VCaP (cell line): Measurements from ENCODE around the gene DCANP1.
"Not testable (repeated sequence)": the region's sequence is repeated elsewhere in the genome, so short reads cannot be mapped to it uniquely, and the experiment has no call there.

Source experiments
- H3K27ac ChIP-seq: fragments of 450-650 bp; 2 replicates; pipeline ENCODE4 v1.5.1; 2017
- CTCF ChIP-seq: fragments of 450-650 bp; conservative IDR thresholded peaks from 2 replicates; pipeline ENCODE4 v1.5.1; 2017; ENCODE audit warnings: mild to moderate bottlenecking, moderate library complexity

DCANP1 gene

GRCh38 chr5:135447298-135447929 is at the start of gene DCANP1:
Gene DCANP1 (minus strand): TSS chr5:135447348. CDS start chr5:135447108, 240 bp downstream.
- no peak within 1 kb of the TSS for H3K27ac ChIP-seq
- TF ChIP-seq CTCF = no peak

GRCh38 chr5:135495531-135495930 is 48.4 kb upstream of the DCANP1 start:
- H3K27ac ChIP-seq = not testable (repeated sequence)

DNA sequence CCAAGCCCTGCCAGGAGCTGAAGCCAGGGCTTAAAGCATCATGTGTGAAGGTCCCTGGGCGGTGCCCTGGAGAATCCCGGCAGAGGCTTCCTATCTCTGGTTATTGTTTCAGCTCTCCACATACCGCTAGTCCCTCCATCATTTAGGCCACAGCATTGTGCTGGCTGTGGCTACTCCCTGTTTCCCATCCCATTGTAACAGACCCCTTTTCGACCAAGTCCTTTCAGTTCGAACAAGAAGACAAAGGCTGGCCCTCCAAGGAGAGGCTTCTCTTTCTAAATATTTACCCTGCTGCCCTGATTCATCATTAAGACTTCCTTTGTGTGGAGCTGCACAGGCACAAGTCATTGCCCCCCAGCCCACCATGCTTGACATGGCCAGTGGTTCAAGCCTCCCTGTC is 47.0 kb upstream of the DCANP1 start:
- TF ChIP-seq CTCF = no peak
- no peak overlapping the region for H3K27ac ChIP-seq

GRCh38 chr5:135493406-135494180 is 46.4 kb upstream of the DCANP1 start:
- no peak overlapping the region for H3K27ac ChIP-seq
- TF ChIP-seq CTCF = no peak

GRCh38 chr5:135492319-135492626 is 45.1 kb upstream of the DCANP1 start:
- no peak for TF ChIP-seq CTCF
- H3K27ac ChIP-seq = no peak overlapping the region

DNA sequence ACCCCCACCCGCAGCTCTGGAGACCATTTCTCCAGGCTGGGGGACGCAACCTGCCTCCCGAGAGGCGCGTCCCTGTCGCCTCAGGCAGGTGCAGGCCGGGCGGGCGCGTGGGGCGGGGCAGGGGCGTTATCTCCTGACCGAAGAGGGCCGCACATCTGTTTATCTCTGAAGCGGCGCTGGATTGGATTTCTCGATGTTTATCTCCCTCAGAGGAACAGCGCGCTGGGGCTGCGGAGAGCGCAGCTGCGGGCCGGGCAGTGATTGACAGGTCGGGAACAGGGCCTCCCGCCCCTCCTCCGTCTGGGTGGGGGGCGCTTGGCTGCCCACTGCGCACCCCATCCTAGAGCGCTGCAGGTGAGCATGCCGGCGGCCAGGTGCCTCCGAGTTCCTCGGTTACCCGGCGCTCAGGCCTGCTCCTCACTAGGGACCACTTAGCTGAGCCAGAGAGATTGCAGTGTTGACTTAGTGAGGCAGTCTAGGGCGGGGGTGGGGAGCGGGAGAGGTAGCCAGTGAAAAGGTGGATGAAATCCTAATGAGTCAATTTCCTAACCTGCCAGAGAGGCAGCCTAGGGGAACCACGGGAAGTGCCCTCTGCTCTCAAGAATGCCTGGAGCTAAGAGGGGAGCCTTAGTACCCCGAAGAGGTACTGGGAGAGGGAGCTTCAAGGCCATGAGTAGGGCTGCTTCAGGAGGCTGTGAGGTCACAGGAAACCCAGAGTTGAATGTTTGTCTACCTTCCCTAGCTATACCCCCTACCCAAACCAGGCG is 44.6 kb upstream of the DCANP1 start:
- H3K27ac ChIP-seq = no peak overlapping the region
- no peak for TF ChIP-seq CTCF

DNA sequence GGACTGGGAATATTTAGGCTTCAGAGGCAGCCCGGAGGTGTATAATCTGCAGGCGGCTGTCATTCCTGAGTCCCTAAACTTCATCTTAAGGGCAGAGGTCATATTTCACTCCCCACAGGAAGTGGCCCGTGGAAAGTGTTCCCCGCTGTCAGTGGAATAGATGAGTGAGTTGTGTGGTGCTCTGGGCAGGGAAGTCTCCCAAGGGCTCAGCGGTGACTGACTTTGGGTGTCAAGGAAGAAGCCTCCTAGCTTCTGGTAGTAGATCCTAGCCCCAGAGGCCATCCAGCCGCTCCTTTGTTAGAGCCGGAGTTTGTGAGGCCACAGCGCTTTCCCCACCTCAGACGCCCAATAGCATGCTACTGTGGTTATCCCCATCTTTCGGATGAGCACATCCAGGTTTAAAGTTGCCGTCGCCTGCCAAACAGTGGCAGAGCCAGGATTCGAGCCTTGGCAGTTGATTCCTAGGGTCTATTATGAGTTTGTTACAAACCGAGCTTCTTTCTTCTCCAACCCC is 43.9 kb upstream of the DCANP1 start:
- H3K27ac ChIP-seq = no peak overlapping the region
- no peak for TF ChIP-seq CTCF
